ENCODE results near the gene DHRS3.

The DHRS3 gene

GRCh38 chr1:12577020-12577419 is 41.0 kb downstream of the DHRS3 start:
- no peak for TF ChIP-seq CTCF (IDR thresholded peaks at IDR 0.05)
- H3K4me3 ChIP-seq, result no peak overlapping the region
- no peak overlapping the region for H3K27ac ChIP-seq
- no peak for DNase-seq (ENCODE audit: low spot score)

GRCh38 chr1:12574757-12575139 is 43.3 kb downstream of the DHRS3 start:
- no peak for DNase-seq (ENCODE audit: low spot score)
- TF ChIP-seq CTCF (IDR thresholded peaks at IDR 0.05), result no peak

GRCh38 chr1:12573015-12573825 is 44.8 kb downstream of the DHRS3 start:
- TF ChIP-seq CTCF (IDR thresholded peaks at IDR 0.05), result no peak
- H3K27ac ChIP-seq, result peak overlapping the region in 1 of 2 donors; percentile 29
- DNase-seq (ENCODE audit: low spot score), result no peak
- no peak overlapping the region for H3K4me3 ChIP-seq

More at GRCh38 chr1:12574757-12575139, 43.3 kb downstream of the DHRS3 start:
- H3K27ac ChIP-seq, result no peak overlapping the region
- H3K4me3 ChIP-seq, result no peak overlapping the region

GRCh38 chr1:12572522-12572921 is 45.5 kb downstream of the DHRS3 start:
- peak overlapping the region in 1 of 2 donors; percentile 29 for H3K27ac ChIP-seq
- DNase-seq (ENCODE audit: low spot score), result no peak

GRCh38 chr1:12570291-12570690 is 47.7 kb downstream of the DHRS3 start:
- DNase-seq (ENCODE audit: low spot score), result no peak
- no peak overlapping the region for H3K27ac ChIP-seq
- no peak for TF ChIP-seq CTCF (IDR thresholded peaks at IDR 0.05)
- H3K4me3 ChIP-seq, result no peak overlapping the region

More at GRCh38 chr1:12572522-12572921, 45.5 kb downstream of the DHRS3 start:
- no peak overlapping the region for H3K4me3 ChIP-seq
- TF ChIP-seq CTCF (IDR thresholded peaks at IDR 0.05), result no peak

- no peak overlapping the region for H3K4me3 ChIP-seq
- TF ChIP-seq CTCF (IDR thresholded peaks at IDR 0.05), result no peak
- DNase-seq (ENCODE audit: low spot score), result no peak
- H3K27ac ChIP-seq, result no peak overlapping the region
These were observed 49.8 kb downstream of the DHRS3 start for GRCh38 chr1:12568009-12568767.

Data from coronary artery (tissue), 2 donors.